Bone marrow (tissue), 2 donors: ENCODE results near the gene CDYL.

Experiments
- DNase-seq, 2 donors: peaks; one replicate each; lab custom pipeline; 2025; lab: John Stamatoyannopoulos, UW

Gene CDYL

DNA sequence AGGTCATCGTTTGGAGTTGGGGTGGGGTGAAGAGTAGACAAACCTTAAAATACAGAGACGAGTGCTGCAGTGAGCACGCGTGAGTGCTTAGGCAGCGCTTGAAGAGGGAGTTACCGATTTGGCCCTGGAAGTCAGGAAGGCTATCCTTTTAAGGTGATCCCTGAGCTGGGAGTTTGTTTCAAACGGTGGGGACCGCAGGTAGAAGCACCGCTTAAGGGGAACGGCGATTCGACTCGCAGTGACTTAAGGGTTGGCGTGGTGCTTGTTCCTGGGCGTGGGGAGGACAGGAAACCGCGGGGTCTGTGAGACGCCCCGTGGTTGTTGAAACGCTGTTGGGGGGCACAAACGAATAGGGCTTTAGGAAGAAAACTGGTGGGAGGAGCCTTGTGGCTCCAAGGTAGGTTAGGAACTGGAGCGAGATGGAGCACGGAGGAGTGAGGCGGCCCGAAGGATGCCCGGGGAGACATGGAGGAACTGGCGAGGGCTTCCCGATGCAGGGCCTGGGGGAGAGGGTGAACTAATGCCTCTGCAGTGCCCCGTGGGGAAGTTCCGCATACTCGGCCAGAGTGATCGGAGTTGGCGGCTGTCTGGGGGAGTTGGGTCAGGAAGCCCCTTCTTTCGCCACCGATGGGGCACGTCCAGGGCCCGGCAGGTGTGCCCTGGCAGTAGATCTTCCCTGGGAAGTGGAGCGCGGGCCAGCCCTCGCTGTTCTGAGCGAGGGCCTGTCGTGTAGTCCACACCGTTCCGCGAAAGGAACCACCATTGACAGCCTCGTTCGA lies 1.3 kb upstream of the CDYL start:
- DNase-seq: peak in 1 of 2 donors; percentile 33

DNA sequence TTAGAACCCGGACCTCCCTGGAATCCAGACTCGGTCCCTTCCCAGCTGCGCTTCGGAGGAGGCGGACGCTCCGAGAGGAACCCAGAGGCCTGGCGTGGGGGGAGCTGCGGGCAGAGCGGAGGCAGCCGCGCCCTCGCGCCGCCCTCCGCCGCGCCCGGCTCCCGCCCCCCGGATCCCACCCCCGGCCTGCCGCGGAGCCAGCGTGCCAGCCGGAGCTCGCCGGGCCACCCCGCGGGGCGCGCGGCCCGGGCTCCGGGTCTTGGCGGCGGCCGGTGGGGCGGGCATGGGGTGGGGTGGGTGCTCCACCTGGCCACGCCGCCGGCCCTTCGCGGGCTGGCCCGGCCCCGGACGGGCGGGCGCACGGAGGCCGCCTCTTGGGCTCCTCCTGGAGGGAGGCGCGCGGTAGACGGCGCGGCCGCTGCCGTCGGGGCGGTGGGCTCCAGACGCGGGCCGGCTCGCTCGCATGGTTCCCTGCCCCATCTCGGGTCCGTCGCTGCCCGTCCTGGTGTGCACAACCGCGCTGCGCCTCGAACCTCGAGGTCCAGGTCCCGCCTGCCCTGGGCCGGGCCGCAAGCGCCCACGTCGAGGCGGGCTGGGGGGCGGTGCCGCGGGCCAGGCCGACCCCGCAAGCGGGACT lies 592 bp upstream of the CDYL start:
- DNase-seq: peak; percentile 36 to 91

DNA sequence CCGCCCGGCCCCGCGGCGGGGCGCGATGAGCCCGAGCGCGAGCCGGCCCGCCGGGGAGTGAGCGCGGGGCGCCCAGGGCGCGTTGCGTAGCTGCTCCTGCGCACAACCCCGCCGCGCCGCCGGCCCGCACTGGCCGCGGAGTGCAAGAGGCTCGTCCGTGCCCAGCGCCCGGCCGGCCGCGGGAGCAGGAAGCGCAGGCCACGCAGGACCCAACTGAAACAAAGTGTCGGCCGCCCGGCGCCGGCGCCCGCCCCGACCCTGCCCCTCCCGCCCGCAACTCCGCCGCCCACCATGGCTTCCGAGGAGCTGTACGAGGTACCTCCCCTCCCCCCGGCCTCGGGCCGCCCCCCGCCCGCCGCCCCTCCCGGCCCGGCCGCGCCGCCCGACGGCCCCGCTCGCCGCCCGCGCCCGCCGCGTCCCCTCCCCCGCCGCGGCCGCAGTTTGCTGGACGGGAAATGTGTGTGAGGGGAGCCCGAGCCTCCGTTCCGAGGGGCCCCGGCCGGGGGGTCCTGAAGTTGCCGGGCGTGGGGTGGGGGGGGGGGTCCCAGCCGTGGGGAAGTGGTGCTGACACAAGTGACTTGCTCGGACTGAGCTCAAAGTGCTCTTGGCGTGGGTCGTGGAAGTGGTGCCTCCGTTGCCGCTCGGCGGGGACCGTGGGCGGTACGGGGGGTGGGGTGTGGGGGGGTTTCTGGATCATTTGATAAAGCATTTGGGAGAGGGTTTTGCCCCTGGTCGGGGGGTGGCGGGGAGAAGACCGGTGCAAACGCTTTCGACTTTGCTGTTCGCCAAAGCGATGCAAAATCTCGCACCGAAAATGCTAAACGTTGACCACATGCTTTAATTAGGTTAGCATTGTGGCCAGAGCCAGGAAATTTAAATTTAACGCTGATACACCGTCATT lies 539 bp downstream of the CDYL start:
- DNase-seq: peak in 1 of 2 donors; percentile 39

DNA sequence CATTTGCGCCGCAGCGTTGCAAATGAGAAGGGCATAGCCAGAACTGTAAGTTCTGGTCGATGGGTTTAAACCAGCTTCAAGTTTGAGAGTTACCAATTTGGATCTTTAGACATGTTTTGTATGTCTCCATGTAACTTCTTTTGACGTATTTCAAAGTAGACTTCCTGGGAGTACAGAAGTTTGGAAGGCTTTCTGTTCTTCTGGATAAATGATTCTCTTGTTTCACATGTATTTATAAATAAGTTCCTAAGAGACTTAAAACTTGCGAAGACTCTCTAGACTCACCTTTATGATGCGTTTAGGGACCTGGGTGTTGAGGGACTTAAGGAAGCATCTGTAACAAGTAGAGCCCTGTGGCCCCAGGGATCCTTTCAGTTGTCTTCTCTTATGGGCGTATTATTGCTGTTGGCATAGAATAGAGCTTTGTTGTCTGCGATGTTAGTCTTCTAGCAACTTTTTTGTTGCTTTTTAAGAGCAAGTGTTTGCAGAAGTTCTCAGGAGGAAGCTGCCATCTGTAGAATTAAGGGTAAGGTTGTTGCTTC lies 1.3 kb downstream of the CDYL start:
- DNase-seq: no peak

DNA sequence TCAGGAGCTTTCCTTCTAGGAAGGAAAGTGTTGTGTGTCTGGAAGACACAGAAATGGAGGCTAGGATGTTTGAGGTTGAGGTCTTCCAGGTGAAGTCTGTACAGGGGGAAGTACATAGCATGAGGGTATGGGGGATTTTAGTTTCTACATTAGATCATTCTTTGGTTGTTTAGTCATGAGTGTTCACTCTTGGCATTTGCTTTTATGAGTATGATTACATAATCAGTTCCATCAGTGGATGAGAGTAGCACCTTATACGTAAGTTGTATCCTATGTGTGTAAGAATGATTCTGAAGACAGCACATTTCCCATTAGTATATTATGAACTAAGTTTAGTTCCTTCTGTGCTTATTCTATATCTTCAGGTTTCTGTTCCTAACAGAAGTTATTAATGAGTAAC lies 1.9 kb downstream of the CDYL start:
- no peak for DNase-seq

DNA sequence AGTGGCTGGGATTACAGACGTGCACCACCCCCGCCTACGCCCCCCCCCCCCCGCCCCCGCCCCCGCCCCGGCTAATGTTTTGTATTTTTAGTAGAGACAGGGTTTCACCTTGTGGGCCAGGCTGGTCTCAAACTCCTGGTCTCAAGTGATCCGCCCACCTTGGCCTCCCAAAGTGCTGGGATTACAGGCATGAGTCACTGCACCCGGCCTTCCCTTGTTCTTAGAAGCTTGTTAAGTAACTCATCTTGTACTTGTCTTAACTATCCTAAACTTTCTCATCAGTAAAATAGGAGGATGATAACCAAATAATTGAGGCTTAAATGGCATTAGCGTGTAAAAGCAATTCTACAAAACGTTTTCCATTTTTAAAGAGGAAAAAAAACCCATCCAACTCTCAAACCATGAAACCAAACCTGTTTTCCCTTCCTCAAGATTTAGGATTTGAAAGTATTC lies 4.2 kb downstream of the CDYL start:
- no peak for DNase-seq

DNA sequence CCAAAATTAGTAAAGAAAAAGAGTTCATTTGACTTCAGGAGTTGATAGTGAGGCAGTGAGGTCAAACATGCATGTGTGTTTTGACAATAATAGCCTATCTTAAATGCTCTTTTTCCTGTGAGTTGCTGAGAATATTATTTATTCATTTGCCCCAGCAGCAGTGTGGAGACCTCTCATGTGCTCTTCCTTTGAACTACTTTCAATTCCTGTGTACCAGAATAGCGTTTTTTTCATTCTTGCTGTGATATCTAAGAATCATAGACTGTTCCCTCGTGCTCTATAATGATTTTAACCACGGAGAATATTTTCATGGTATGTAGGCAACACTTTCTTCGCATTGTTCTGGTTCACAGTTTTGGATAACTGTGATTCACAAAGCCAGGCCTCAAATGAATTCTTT lies 5.2 kb downstream of the CDYL start:
- no peak for DNase-seq

DNA sequence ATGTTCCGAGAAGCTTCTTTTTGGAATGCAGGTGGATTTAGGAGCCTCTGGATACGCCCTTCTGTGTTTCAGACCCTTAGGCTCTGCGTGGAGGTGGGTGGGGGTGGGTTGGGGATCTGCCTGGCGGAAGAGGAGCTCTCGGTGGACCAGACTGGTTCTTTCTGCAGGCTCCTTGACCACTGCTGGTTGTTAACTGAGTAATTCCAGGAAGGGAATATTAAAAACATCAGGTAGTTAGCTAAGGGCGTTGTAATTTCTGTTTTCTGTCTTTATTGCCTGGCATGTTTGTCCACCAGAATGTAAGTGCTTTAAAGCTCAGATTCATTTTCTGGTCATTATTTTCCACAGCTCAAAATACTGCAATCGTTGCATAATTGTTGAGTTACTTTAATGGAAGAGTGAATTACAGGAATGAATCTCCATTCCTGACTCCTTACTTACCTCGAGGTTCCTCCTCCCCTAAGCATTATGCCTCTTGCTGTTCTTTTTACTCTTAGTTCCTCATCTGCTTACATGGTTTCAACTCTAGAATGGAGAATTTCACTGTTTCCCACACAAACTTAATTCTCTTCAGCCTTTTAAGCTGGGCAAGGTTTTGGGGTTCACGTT lies 5.9 kb downstream of the CDYL start:
- DNase-seq: no peak

DNA sequence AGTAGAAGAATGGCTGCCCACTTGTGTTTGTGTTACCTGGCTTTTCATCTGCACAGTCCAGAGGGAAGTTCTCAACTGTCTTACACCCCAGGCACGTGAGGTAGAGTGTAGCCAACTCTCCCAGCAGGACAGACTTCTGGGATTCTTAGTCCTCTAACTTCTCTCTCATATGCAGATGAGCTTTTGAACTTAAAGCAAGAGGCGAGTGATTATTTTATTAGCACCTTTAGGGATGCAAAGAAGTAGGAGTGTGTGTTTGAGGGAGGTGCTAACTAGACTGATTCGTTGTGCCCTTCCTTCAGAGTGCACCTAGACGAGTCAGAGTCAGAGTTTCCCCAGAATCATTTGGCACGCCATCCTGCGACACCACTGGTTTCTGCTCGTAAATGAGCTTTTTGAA lies 10.8 kb downstream of the CDYL start:
- no peak for DNase-seq

DNA sequence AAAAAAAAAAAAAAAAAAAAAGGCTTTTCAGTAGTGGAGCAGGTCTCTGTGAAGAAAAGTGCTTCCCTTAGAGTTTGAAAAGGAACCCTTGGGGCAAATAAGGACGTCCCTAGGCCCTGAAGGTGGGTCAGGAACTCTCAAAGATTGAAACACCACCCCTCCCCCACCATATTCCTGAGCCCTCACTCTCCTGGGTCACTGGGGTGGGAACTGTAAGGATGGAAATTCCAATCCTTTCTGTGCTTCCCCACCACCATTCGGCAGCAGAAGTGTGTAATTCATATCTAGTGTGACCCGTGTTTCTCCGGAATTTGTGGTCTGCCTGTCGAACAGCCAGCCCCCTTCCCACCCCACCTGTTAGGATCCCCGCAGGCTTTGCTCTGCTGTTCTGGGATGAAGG lies 12.3 kb downstream of the CDYL start:
- no peak for DNase-seq

DNA sequence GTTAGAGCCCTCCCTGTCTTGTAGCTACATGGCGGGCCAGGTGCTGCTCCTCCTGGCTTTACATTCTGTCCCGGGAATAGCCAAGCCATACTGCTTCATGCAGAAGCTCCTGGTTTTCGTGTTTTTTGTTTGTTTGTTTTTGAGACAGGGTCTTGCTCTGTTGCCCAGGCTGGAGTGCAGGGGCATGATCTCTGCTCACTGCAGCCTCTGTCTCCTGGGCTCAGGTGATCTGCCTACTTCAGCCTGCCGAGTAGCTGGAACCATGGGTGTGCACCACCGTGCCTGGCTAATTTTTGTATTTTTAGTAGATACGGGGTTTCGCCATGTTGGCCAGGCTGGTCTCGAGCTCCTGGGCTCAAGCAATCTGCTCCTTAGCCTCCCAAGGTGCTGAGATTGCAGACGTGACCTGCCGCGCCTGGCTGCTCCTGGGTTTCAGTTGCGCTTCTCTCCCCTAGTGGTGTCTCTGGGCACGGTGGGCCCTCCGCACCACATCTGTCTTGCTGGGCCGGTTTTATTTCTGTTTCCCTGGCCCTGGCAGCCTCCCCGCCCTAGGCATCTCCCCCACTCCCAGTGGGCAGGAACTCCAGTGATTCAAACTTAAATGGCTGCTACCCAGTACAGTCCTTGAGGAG lies 12.9 kb downstream of the CDYL start:
- DNase-seq: no peak

DNA sequence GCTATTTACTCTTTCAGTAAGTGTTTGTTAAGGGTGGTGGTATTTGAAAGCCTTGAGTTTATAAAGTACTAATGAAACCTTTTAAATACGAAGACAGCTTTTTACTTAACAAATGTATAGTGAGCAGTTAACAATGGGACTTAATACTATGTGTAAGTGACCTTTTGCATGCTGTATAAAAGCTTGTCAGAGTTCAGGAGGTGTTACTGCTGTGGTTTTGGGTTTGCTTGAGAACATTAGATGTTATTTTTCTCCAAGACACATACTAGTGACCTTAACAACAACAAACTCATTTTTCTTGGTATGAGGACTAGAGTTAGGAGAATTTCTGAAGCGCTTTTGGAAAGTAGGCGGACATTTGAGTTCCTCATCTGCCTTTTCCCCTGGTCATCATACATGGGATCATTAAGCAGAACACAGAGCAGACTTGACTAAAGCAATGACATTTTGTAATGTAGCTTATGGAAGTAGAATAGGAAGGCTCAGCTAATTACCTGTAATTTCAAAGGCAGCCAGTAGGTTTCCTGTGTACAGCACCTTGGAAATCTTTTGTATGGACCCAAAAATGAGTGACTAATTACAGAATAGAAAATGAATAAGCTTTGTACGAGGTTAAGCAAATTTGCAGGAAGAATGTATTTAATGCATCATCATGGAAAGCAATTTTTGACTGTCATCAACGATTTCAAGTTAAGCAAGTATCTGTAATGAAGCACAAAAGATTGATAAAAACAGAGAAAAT lies 14.1 kb downstream of the CDYL start:
- no peak for DNase-seq

DNA sequence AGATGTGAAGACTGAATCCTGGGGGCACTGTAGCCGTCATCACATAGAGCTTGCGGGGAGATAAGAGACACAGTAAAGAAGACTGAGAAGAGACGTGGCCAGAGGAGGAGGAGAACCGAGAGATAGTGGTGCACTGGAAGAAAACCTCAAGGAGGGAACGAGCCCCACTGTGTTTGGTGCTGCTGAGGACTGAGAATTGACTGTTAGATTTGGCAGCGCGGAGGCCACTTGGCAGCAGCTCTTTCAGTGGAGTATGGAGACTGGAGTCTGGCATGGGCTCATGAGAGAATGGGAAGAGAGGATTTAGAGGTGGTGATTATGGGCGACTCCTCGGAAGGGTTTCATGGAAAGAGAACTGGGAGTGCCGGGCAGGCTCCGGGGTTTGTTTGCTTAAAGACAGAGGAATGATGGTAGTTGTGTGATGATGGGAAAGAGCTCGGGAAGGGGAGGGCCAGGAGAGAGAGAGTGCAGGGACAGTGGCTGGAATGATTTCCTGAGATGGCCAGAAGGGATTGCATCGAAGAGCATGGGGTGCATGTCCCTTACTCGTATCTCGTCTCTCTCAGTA lies 18.0 kb downstream of the CDYL start:
- no peak for DNase-seq

DNA sequence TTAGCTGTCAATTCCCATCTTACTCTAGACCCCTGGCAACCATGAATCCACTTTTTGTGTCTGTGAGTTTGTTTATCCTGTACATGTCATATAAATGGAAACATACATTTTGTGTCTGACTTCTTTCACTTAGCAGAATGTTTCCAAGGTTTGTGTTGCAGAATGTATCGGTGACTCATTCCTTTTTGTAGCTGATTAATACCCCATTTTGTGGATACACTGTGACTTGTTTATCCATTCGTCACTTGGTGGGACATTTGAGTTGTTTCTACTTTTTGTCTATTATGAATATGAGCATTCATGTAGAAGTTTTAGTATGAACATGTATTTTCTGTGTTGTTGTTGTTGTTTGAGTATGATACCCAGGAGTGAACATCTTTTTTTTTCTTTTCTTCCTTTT lies 21.4 kb downstream of the CDYL start:
- no peak for DNase-seq

DNA sequence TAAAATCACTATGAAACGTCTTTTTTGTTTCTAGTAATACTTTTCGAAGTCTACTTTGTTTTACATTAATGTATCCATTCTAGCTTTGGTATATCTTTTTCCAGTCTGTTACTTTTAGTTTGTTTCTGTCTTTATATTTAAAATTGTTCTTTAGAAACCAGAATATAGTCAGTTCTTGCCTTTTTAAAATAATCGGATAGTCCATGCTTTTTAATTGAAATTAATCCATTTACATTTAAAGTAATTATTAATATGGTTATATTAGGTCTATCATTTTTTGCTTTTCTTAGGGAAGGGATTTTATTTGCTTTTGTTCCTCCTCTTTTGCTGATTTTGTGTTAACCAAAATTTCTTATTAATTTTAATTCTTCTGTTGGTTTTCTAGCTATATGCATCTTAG lies 23.7 kb downstream of the CDYL start:
- no peak for DNase-seq

DNA sequence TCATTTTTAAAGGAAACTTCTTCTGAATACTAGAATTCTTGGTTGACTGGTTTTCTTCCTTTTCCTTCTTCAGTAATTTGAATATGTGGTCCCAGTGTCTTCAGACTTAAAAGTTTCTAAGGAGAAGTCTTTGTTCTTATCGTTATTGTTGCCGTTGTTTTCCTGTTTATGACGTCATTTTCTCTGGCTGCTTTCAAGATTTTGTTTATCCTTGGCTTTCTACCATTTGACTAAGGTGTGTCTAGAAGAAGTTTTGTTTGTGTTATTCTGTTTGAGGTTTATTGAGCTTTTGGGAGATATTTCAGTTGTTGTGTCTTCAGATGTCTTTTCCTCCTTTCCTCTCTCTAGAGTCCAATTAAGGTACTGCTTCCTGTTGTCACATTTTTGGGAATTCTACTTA lies 24.5 kb downstream of the CDYL start:
- no peak for DNase-seq

DNA sequence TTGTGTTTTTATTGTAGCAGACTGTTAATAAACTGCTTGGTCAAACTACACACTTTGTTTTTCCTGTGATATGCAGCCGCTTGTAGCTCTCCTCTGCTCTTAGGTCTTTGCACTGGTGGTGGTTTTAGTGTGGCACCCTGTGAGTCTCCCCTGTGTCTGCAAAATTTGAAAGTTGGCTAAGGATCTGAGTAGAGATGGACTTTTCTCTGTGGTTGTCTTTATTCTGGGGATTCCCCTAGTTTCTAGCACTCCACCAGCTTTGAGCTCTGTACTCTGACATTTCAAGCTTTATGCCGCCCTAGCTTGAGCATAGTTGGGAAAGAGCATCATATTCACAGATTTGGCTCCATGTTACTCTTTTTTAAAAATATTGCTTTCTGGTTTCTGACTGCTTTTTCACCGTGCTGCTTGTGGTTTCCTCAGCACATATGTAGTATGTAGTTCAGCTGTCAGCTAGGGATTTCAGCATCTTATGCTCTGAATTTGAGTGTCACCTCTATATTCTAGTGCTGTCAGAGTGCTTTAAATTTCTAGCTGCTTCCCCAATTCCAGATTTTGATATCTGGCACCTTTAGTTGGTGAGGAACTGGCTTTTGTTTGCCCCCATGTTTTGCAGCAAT lies 25.4 kb downstream of the CDYL start:
- no peak for DNase-seq

DNA sequence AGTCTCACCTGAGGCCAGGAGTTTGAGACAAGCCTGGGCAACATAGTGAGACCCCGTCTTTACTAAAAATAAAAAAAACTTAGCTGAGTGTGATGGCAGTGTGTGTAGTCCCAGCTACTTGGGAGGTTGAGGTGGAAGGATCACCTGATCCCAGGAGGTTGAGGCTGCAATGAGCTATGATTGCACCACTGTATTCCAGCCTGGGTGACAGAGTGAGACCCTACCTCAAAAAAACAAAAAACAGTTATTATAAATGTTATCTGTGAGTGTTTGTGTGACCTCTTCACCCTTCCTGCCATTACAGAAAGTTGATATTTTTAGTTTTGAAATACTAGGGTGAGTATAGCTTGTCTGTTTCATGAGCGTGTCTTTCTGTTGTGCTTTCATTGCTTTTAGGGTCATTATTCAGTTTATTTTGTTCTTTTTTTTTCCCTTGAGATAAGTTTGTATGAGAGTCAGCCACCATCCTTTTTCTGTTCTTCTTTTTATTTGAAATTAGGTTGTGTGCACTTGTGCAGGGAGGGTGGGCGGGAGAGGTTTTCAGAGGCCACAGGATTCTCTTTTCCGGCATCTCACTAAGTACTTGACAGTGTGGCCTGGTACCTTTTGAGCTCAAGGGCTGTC lies 26.2 kb downstream of the CDYL start:
- no peak for DNase-seq

DNA sequence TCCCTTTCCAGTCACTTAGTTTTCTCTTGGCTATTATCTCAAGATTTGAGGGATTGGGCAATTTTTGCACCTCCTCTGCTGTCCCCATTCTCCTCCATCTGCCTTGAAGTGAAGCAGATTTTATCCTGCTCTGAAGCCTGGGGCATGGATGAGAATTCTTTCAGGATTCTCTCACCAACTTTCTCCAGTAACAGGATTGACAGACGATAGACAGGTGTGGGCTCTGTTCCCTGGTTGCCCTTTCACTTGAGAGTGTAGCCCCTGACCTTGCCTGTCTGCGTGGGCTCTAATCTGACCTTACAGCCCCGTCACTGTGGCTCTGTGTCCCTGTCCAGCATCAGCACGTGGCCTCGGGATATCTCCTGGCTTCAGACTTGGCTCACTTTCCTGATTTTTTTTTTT lies 27.1 kb downstream of the CDYL start:
- DNase-seq: no peak

DNA sequence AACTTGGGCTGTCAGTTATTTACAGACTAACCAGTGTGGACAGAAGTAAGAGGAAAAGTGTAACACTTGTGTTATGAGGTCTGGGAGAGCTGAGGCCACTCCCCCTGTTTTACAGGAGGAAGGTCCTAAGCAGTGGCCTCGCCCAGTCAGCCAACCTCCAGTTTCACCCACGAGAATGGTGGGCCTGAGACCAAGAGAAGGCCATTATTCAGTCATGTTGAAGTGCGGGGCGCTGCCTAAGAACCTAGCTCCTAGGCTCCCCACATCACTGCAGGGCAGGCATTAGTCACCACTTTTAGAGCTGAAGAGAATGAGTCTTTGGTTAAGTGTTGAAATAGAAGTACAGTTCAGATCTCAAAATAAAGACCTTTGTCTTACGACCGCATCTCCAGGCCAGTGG lies 27.9 kb downstream of the CDYL start:
- no peak for DNase-seq
